HL-60 (cell line): ENCODE results near the gene ITPRIP.

Experiments
- DNase-seq, 2 experiments: peaks; one replicate each; pipeline ENCODE4 v3.0.0-alpha.2; 2010 to 2020; ENCODE audit warnings: low read depth in 1 of 2, low spot score in 1 of 2
- H3K27ac ChIP-seq: fragments of 250-450 bp; sonication (Bioruptor Pico); replicated peaks from 2 replicates; pipeline ENCODE4 v1.5.1; 2020; ENCODE audit warnings: mild to moderate bottlenecking, moderate library complexity
- H3K27me3 ChIP-seq: fragments of 250-450 bp; sonication (Bioruptor Pico); 2 replicates; pipeline ENCODE4 v1.5.1; 2021; ENCODE audit warnings: mild to moderate bottlenecking, moderate library complexity; ENCODE audit not compliant: insufficient read depth, poor library complexity, severe bottlenecking
- H3K4me3 ChIP-seq: replicated peaks from 2 replicates; pipeline ENCODE4 v1.5.1; 2011; ENCODE audit warnings: mild to moderate bottlenecking, control low read depth, low read length; ENCODE audit not compliant: insufficient read depth
- CTCF ChIP-seq: IDR thresholded peaks from one replicate; pipeline ENCODE4 v1.5.1; 2011; ENCODE audit warnings: low read length, control low read depth, inconsistent platforms; ENCODE audit not compliant: insufficient read depth
- GABPA ChIP-seq: IDR thresholded peaks from 2 replicates; pipeline ENCODE4 v1.6.1; 2012; ENCODE audit warnings: low read depth
- POLR2AphosphoS5 ChIP-seq: IDR thresholded peaks from 2 replicates; pipeline ENCODE4 v1.6.1; 2012; ENCODE audit warnings: low read depth
- SPI1 ChIP-seq: IDR thresholded peaks from 2 replicates; pipeline ENCODE4 v1.6.1; 2012; ENCODE audit warnings: low read depth, mild to moderate bottlenecking, borderline replicate concordance
- TF ChIP-seq, protein P1 (sequence below): IDR thresholded peaks from 2 replicates; pipeline ENCODE4 v1.6.1; 2012; ENCODE audit warnings: low read depth; ENCODE audit not compliant: insufficient replicate concordance

The ITPRIP gene

GRCh38 chr10:104340111-104340526, 1.9 kb upstream of the ITPRIP start:
- Histone ChIP-seq H3K27me3 (no peaks in the 10 kb centered on the region), H3K27ac (no peak overlapping the region), H3K4me3 (no peak overlapping the region)
- TF ChIP-seq CTCF: no peak
- no peak for TF ChIP-seq SPI1
- no peak for TF ChIP-seq GABPA
- DNase-seq: no peak

DNA sequence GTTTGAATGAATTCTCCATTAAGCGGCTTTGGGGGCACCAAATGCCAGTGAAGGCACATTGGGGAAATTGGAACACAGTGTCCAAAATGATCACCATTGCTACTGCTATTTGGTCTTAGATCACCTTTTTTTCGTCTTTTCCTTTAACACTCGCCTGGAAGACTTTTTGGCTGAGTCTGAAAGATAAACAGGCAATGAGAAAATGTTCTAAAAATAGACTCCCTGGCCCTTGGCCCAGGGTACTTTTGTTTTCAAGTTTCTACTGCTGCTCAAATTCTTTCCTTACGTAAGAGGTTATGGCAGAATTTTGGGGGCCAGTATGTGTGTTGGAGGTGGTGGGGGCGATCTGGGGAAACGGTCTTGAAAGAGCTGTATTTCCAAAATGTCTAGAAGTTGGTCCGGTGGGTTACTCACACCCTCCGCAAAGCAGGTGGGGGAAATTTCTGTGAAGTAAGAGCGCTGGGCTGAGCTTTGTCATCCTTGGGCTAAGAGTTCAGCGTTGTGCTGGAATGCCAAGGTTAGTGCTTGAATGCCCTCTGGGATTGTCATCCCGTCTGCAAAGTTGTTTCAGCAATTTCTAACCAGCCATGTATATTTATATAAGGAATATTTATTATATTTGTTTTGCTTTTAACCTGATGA, 1.3 kb upstream of the ITPRIP start:
- TF ChIP-seq GABPA (no peak), POLR2AphosphoS5 (no peak), CTCF (no peak), SPI1 (no peak)
- TF ChIP-seq, protein P1, sequence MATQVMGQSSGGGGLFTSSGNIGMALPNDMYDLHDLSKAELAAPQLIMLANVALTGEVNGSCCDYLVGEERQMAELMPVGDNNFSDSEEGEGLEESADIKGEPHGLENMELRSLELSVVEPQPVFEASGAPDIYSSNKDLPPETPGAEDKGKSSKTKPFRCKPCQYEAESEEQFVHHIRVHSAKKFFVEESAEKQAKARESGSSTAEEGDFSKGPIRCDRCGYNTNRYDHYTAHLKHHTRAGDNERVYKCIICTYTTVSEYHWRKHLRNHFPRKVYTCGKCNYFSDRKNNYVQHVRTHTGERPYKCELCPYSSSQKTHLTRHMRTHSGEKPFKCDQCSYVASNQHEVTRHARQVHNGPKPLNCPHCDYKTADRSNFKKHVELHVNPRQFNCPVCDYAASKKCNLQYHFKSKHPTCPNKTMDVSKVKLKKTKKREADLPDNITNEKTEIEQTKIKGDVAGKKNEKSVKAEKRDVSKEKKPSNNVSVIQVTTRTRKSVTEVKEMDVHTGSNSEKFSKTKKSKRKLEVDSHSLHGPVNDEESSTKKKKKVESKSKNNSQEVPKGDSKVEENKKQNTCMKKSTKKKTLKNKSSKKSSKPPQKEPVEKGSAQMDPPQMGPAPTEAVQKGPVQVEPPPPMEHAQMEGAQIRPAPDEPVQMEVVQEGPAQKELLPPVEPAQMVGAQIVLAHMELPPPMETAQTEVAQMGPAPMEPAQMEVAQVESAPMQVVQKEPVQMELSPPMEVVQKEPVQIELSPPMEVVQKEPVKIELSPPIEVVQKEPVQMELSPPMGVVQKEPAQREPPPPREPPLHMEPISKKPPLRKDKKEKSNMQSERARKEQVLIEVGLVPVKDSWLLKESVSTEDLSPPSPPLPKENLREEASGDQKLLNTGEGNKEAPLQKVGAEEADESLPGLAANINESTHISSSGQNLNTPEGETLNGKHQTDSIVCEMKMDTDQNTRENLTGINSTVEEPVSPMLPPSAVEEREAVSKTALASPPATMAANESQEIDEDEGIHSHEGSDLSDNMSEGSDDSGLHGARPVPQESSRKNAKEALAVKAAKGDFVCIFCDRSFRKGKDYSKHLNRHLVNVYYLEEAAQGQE: no peak
- Histone ChIP-seq H3K27ac (peak overlapping the region; percentile 97), H3K27me3 (no peaks in the 10 kb centered on the region), H3K4me3 (peak overlapping the region; percentile 84)
- DNase-seq: no peak

- DNase-seq: peak; percentile 57 to 79
- Histone ChIP-seq H3K4me3 (peak overlapping the region; percentile 84), H3K27ac (peak overlapping the region; percentile 97), H3K27me3 (no peaks in the 10 kb centered on the region)
- TF ChIP-seq POLR2AphosphoS5 (peak; percentile 10; the same call in 1 of the 2 replicates), SPI1 (peak; percentile 89), GABPA (no peak), CTCF (no peak)
- TF ChIP-seq, protein P1: peak; percentile 56
Measured at GRCh38 chr10:104337521-104337984, 712 bp downstream of the ITPRIP start.
